Common myeloid progenitor, CD34-positive (primary cell): ENCODE data around the gene METTL25B.

Experiments used
- CTCF ChIA-PET: fragments of 350-600 bp; sonication (Branson Sonifier 250); formaldehyde crosslinking; loops from one replicate; lab custom pipeline; 2021; ENCODE audit warnings: antibody characterized with exemption; lab: Charles Lee
- POLR2A ChIA-PET: fragments of 350-600 bp; sonication (Branson Sonifier 250); formaldehyde crosslinking; loops from one replicate; lab custom pipeline; 2021; ENCODE audit warnings: antibody characterized with exemption; lab: Charles Lee
- DNase-seq, 3 donors: peaks; one replicate each; pipeline versions ENCODE4 v3.0.0 to v3.0.0-alpha.2; 2013
- H3K27ac ChIP-seq, 2 experiments: 1 replicate in 1 of 2; 2 replicates in 1 of 2; pipeline ENCODE4 v1.7.0; 2013; ENCODE audit warnings: inconsistent platforms in 2 of 2, low read length in 2 of 2, mild to moderate bottlenecking in 2 of 2, low read depth in 1 of 2, moderate library complexity in 1 of 2; ENCODE audit not compliant: severe bottlenecking in 2 of 2, insufficient read depth in 1 of 2, poor library complexity in 1 of 2
- H3K27me3 ChIP-seq, 5 experiments: replicated peaks in 2 of 5; 1 replicate in 3 of 5; 2 replicates in 2 of 5; pipeline versions ENCODE4 v1.6.1 to v1.7.0; 2013; ENCODE audit warnings: low read length in 4 of 5, mild to moderate bottlenecking in 2 of 5, moderate library complexity in 2 of 5, inconsistent platforms in 1 of 5; ENCODE audit not compliant: insufficient read depth in 5 of 5, control insufficient read depth in 4 of 5
- H3K36me3 ChIP-seq, 4 experiments: 1 replicate in 2 of 4; 2 replicates in 2 of 4; pipeline versions ENCODE4 v1.6.1 to v1.7.0; 2013; ENCODE audit warnings: low read length in 3 of 4, control low read depth in 1 of 4, mild to moderate bottlenecking in 1 of 4; ENCODE audit not compliant: control insufficient read depth in 4 of 4, insufficient read depth in 4 of 4
- H3K4me1 ChIP-seq, 4 experiments: 1 replicate in 3 of 4; 2 replicates in 1 of 4; pipeline versions ENCODE4 v1.6.1 to v1.7.1; 2013; ENCODE audit warnings: low read length in 3 of 4, mild to moderate bottlenecking in 3 of 4, control low read depth in 1 of 4, inconsistent platforms in 1 of 4, moderate library complexity in 1 of 4; ENCODE audit not compliant: control insufficient read depth in 4 of 4, insufficient read depth in 4 of 4; ENCODE audit errors: control extremely low read depth in 1 of 4
- H3K4me3 ChIP-seq, 7 experiments: 1 replicate in 4 of 7; 2 replicates in 3 of 7; pipeline versions ENCODE4 v1.5.1 to v1.7.0; 2013; ENCODE audit warnings: mild to moderate bottlenecking in 7 of 7, low read length in 6 of 7, moderate library complexity in 6 of 7, inconsistent platforms in 2 of 7, low read depth in 2 of 7, control low read depth in 1 of 7; ENCODE audit not compliant: insufficient read depth in 4 of 7, control insufficient read depth in 1 of 7; ENCODE audit errors: extremely low read depth in 1 of 7
- H3K9me3 ChIP-seq, 5 experiments: 1 replicate in 4 of 5; 2 replicates in 1 of 5; pipeline versions ENCODE4 v1.6.1 to v1.7.1; 2013; ENCODE audit warnings: low read length in 4 of 5, mild to moderate bottlenecking in 2 of 5, inconsistent platforms in 1 of 5, low read depth in 1 of 5, moderate library complexity in 1 of 5; ENCODE audit not compliant: control insufficient read depth in 4 of 5, insufficient read depth in 2 of 5; ENCODE audit errors: control extremely low read depth in 1 of 5
- WGBS: methylation state at CpG from one replicate; pipeline ENCODE4 v1.1.5; 2013; ENCODE audit not compliant: insufficient coverage; 5-methylcytosine and 5-hydroxymethylcytosine counted together

METTL25B gene

DNA sequence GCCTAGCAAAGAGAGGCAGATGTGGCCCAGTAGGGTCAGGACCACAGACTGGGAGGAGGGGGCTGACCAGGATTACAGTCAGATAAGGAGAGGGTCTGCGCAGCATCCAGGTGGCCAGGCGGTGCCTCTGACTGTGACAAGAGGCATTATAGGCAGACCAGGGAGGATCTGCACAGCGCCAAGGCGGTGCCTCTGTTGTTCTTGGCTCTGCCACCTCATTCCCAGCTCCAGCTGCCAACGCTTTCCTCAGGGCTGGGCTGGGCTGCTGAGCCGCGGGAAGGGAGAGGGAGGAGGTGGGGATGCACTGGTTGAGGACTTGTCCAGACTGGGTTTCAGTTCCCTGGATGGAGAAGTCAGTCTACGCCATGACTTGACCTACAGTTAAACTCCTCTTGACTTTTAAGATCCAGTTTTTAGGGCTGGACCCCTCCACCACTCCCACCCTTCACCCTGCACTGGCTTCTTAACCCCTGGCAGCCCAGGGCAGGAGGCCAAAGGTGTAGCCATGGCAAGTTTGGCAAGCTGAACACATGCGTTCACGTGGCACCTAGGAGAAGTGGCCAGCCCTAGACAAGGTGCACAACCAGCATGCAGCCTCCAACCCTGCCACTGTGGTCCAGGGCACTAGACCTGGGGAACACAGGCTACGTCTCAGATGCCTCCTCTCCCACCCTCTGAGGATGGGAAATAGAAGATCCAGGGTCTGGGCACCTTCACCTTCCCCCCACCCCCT is 18.3 kb upstream of the METTL25B start:
- no peak for DNase-seq
- 91% methylated on average over 10 of the region's 11 CpGs for WGBS
- Histone ChIP-seq H3K9me3 (no peaks in the 10 kb centered on the region), H3K36me3 (no peaks in the 10 kb centered on the region), H3K4me1 (peaks cover 0 to 21% (median 18%) of the 10 kb centered on the region in 4 experiments), H3K4me3 (no peak overlapping the region), H3K27ac (no peak overlapping the region), H3K27me3 (peaks cover 0 to 43% (median 13%) of the 10 kb centered on the region in 5 experiments)
- POLR2A ChIA-PET = no interaction called here
- CTCF ChIA-PET = interaction anchor here (0.5 to 14.1 kb wide), 7 partner anchors 10 to 377 kb away, joined by 3 to 236 read pairs (median 3); partner anchors contain the start of gene NTRK1

DNA sequence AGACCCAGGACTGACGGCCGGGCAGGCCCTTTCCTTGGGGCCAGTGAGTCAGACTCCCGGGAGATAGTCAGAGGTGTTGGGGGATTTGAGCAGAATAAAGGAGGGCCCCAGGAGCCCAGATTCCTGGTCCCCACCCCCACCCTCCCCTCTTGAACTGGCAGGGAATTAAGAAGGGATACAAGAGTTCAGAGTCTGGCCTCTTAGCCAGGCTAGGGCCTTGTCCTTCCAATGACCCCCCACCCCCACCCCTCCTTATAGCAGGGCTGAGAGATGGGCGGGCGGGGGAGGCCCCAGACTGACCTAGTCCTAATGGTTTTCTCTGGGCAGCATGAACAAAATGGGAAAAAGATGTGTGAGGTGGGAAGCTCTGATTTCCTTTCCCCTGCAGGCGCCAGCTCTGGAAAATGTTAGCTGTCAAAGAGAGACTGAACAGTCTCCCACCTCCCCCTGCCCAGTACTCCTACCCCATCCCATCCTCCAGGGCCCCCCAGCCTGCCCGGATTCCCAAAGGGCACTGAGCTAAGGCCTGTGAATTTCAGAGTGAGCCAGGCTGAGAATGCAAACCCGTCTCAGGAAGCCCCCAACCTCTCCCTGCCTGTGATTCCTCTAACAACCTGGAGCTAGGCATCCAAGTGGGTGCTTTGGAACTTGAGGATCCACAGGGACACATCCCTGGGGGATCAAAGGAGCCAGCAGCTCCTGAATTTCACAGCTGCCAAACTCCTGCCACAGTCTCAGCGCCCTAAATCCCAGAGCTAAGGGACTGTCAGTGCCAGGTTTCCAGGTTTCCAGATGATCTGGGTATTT is 17.1 kb upstream of the METTL25B start:
- Histone ChIP-seq H3K9me3 (no peaks in the 10 kb centered on the region), H3K4me3 (no peak overlapping the region), H3K4me1 (peaks cover 0 to 8% (median 6%) of the 10 kb centered on the region in 4 experiments), H3K36me3 (no peaks in the 10 kb centered on the region), H3K27ac (no peak overlapping the region), H3K27me3 (peaks cover 0 to 30% (median 9%) of the 10 kb centered on the region in 5 experiments)
- 100% methylated on average over 2 of the region's 9 CpGs for WGBS
- CTCF ChIA-PET = interaction anchor here (0.6 to 3.6 kb wide), 9 partner anchors 10 to 182 kb away, joined by 3 to 25 read pairs (median 3); partner anchors contain the start of genes NTRK1 and PEAR1
- POLR2A ChIA-PET = no interaction called here
- DNase-seq = no peak

DNA sequence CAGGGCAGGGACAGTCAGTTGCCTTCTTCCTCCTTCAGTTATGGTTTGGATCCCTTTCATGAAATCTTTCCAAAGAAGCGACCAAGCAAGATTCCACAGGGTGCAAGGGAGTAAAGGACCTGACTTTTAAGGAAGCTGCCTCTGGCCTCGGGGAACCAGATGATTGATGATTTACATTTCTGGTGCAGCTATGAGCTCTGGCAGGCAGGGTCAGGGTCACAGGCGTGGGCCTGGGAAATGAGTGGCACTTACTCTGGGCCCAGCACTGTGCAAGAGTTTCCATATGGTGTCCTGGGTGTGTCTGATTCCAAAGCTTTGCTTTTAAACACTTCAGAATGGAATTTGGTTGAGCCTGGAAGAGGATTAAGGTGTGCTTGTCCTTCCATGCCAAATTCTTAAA is 15.6 kb upstream of the METTL25B start:
- Histone ChIP-seq H3K9me3 (no peaks in the 10 kb centered on the region), H3K4me1 (no peaks in the 10 kb centered on the region), H3K36me3 (no peaks in the 10 kb centered on the region), H3K27me3 (peaks cover 0 to 16% (median 3%) of the 10 kb centered on the region in 5 experiments), H3K27ac (no peak overlapping the region), H3K4me3 (no peak overlapping the region)
- POLR2A ChIA-PET = no interaction called here
- DNase-seq = no peak
- CTCF ChIA-PET = interaction anchor here (1.1 to 3.6 kb wide), 8 partner anchors 10 to 55 kb away, joined by 3 to 25 read pairs (median 4); no protein-coding TSS in a partner anchor
- whole genome bisulfite sequencing = 64% methylated on average over 3 of the region's 3 CpGs

DNA sequence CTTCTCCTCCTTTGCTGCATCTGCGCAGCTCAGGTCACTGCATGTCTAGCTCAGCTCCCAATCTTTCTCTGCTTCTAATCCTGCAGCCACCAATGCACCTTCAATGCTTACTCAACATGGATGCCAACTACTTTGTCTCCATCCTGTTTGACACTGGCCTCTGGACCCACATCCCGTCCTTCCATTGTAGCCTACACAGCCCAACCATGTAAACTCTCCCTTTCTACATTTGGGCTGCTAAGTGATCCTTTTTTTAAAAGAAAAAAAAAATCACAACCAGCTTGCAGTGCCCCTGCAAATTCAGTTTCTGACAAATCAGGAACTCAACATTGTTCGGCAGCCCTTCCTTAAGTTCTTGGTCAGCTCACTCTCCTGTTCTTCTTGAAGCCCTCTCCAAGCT is 13.4 kb upstream of the METTL25B start:
- Histone ChIP-seq H3K36me3 (peaks cover 0 to under 1% (median 0%) of the 10 kb centered on the region in 4 experiments), H3K4me3 (no peak overlapping the region), H3K4me1 (no peaks in the 10 kb centered on the region), H3K27ac (no peak overlapping the region), H3K9me3 (no peaks in the 10 kb centered on the region), H3K27me3 (no peaks in the 10 kb centered on the region)
- POLR2A ChIA-PET = no interaction called here
- CTCF ChIA-PET = interaction anchor here (2.3 to 17.7 kb wide), 4 partner anchors 7 to 30 kb away, joined by 5 to 393 read pairs (median 14); partner anchors contain the start of genes CRABP2 and NES
- no peak for DNase-seq
- WGBS = 93% methylated on average over 3 of the region's 3 CpGs

DNA sequence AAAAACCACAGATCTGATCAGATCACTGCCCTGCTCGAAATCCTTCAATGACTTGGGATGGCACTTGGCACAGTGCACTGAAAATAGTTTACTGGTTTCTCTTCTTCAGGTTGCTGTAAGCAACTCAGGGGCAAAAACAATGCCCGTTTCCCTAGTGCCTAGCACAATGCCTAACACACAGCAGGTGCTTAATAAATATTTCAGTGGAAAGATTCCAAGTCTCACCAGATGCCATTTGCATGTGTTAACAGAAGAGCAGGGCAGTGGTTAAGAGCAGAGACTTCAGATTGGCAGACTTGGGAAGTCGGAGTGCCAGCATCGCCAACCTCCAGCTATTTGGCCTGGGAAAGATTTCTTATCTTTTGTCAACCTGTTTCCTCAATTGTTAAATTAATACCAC is 10.9 kb upstream of the METTL25B start:
- ChIA-PET CTCF (interaction anchor here (1.9 to 17.7 kb wide), 2 partner anchors 9 to 32 kb away, joined by 6 to 393 read pairs; partner anchors contain the start of gene NES), POLR2A (no interaction called here)
- Histone ChIP-seq H3K27ac (no peak overlapping the region), H3K36me3 (peaks cover 4 to 17% (median 11%) of the 10 kb centered on the region in 4 experiments), H3K4me3 (no peak overlapping the region), H3K27me3 (no peaks in the 10 kb centered on the region), H3K4me1 (no peaks in the 10 kb centered on the region), H3K9me3 (no peaks in the 10 kb centered on the region)
- WGBS = 68% methylated on average over 4 of the region's 4 CpGs
- DNase-seq = no peak

DNA sequence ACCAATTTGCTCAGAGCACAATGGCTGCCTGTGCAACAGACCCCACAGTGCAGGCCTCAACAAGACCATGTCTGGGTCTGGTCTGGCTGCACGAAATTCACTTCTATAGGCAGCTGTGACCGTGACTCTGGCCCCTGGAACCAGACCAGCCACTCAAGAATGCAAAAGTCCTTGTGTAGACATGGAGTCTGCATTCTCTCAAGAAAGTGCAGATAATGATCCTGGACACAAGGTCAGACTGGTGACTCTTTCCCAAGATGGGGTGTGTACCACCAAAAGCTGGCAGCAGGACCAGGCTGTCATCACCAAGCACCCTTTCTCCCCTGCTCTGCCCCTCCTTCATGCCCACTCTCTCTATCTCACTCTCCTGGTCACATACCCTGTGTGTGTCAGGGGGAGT is 7.1 kb upstream of the METTL25B start:
- POLR2A ChIA-PET = no interaction called here
- DNase-seq = no peak
- peaks cover 4 to 14% (median 11%) of the 10 kb centered on the region in 4 experiments for H3K4me1 ChIP-seq
- H3K27ac ChIP-seq = no peak overlapping the region
- WGBS = 100% methylated on average over 2 of the region's 2 CpGs
- CTCF ChIA-PET = interaction anchor here (17.7 kb wide), 1 partner anchor 36 kb away, joined by 393 read pairs; the partner anchor contains the start of gene NES
- no peaks in the 10 kb centered on the region for H3K9me3 ChIP-seq
- H3K4me3 ChIP-seq = no peak overlapping the region
- H3K27me3 ChIP-seq = no peaks in the 10 kb centered on the region
- peaks cover 20 to 42% (median 34%) of the 10 kb centered on the region in 4 experiments for H3K36me3 ChIP-seq
